ENCODE results near the gene GPR55. TPM values are rescaled to one million over a fixed set of nuclear protein-coding genes. Genes with fewer than 3 reads are reported as not detected.
"Not testable (repeated sequence)": the region's sequence is repeated elsewhere in the genome, so short reads cannot be mapped to it uniquely, and the experiment has no call there.

GPR55 gene
- total and polyA plus RNA-seq, 11 donors, result 0.03 to 0.36 (median 0.11) TPM; not detected in 6

DNA sequence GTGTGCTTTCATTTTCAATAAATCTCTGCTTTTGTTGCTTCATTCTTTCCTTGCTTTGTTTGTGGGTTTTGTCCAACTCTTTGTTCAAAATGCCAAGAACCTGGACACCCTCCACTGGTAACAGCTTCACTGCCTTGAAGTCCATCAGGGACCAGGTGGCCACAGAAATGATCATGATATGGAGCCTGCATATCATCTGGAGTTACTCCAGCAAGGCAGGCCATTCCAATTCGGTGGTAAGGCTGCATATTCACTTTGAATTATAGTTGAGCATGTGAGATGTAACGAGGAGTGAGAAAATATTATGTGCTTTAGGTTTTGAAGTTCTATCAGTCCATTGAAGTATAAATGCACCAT lies 44.6 kb upstream of the GPR55 start:
- WGBS, 4 donors, result 69 to 84% (median 76%) methylated on average over 2 of the region's 2 CpGs

GRCh38 chr2:230968921-230969658 lies 44.0 kb upstream of the GPR55 start:
- Histone ChIP-seq H3K27me3 (no peaks in the 10 kb centered on the region), H3K36me3 (no peaks in the 10 kb centered on the region), H3K4me1 (peaks cover 0 to 5% (median 0%) of the 10 kb centered on the region in 12 donors), H3K27ac (no peak overlapping the region), H3K9me3 (no peaks in the 10 kb centered on the region), H3K4me3 (no peak overlapping the region)
- ATAC-seq (no peak), DNase-seq (no peak)
- whole genome bisulfite sequencing, 4 donors, result 81 to 88% (median 85%) methylated on average over 15 to 16 of the region's 16 CpGs
- no peak for TF ChIP-seq POLR2A (IDR thresholded peaks at IDR 0.05)
- TF ChIP-seq, protein P1, sequence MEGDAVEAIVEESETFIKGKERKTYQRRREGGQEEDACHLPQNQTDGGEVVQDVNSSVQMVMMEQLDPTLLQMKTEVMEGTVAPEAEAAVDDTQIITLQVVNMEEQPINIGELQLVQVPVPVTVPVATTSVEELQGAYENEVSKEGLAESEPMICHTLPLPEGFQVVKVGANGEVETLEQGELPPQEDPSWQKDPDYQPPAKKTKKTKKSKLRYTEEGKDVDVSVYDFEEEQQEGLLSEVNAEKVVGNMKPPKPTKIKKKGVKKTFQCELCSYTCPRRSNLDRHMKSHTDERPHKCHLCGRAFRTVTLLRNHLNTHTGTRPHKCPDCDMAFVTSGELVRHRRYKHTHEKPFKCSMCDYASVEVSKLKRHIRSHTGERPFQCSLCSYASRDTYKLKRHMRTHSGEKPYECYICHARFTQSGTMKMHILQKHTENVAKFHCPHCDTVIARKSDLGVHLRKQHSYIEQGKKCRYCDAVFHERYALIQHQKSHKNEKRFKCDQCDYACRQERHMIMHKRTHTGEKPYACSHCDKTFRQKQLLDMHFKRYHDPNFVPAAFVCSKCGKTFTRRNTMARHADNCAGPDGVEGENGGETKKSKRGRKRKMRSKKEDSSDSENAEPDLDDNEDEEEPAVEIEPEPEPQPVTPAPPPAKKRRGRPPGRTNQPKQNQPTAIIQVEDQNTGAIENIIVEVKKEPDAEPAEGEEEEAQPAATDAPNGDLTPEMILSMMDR (IDR thresholded peaks at IDR 0.05), result no peak
- intact Hi-C loops (cut with DNase I), result no loop called here

More for the DNA sequence above, 44.6 kb upstream of the GPR55 start:
- no peak for TF ChIP-seq POLR2A (IDR thresholded peaks at IDR 0.05)
- no peak for ATAC-seq
- intact Hi-C loops (cut with DNase I), result no loop called here
- Histone ChIP-seq H3K36me3 (no peaks in the 10 kb centered on the region), H3K27ac (no peak overlapping the region), H3K27me3 (no peaks in the 10 kb centered on the region), H3K4me1 (peaks cover 0 to 5% (median 0%) of the 10 kb centered on the region in 12 donors), H3K4me3 (no peak overlapping the region), H3K9me3 (no peaks in the 10 kb centered on the region)
- no peak for DNase-seq

GRCh38 chr2:230968314-230968713 lies 43.3 kb upstream of the GPR55 start:
- H3K36me3 ChIP-seq; H3K27me3 ChIP-seq; H3K27ac ChIP-seq; intact Hi-C loops (cut with DNase I); H3K4me3 ChIP-seq; H3K4me1 ChIP-seq; H3K9me3 ChIP-seq; DNase-seq; ATAC-seq: not testable (repeated sequence)
- WGBS, 4 donors, result 90 to 94% (median 93%) methylated on average over 6 of the region's 6 CpGs

GRCh38 chr2:230967113-230967512 lies 42.1 kb upstream of the GPR55 start:
- no peak overlapping the region for H3K27ac ChIP-seq
- TF ChIP-seq, protein P1 (IDR thresholded peaks at IDR 0.05), result no peak
- TF ChIP-seq POLR2A (IDR thresholded peaks at IDR 0.05), result no peak
- H3K27me3 ChIP-seq, result peaks cover 0 to 3% (median 0%) of the 10 kb centered on the region in 9 donors
- no peak for ATAC-seq
- intact Hi-C loops (cut with DNase I), result no loop called here
- no peak overlapping the region for H3K4me3 ChIP-seq
- DNase-seq, result no peak
- H3K36me3 ChIP-seq, result no peaks in the 10 kb centered on the region
- H3K9me3 ChIP-seq, result no peaks in the 10 kb centered on the region
- WGBS, 4 donors, result 55 to 79% (median 75%) methylated on average over 3 of the region's 3 CpGs
- no peaks in the 10 kb centered on the region for H3K4me1 ChIP-seq

GRCh38 chr2:230964136-230964730 lies 39.2 kb upstream of the GPR55 start:
- no peak overlapping the region for H3K4me3 ChIP-seq
- intact Hi-C loops (cut with DNase I), result no loop called here
- DNase-seq (no peak), ATAC-seq (no peak)
- H3K4me1 ChIP-seq, result no peaks in the 10 kb centered on the region
- 93 to 96% (median 95%) methylated on average over 35 to 36 of the region's 36 CpGs for WGBS, 4 donors
- peaks cover 0 to 22% (median 3%) of the 10 kb centered on the region in 9 donors for H3K27me3 ChIP-seq
- no peak for TF ChIP-seq POLR2A (IDR thresholded peaks at IDR 0.05)
- TF ChIP-seq, protein P1 (IDR thresholded peaks at IDR 0.05), result no peak
- no peak overlapping the region for H3K27ac ChIP-seq
- H3K36me3 ChIP-seq, result no peaks in the 10 kb centered on the region
- no peaks in the 10 kb centered on the region for H3K9me3 ChIP-seq
